ENCODE measurements around the gene TSPAN18.

GRCh38 chr11:44781655-44782054 lies 54.9 kb downstream of the TSPAN18 start:
- no peak for TF ChIP-seq CTCF (IDR thresholded peaks at IDR 0.05; ENCODE audit: insufficient read depth, low read depth, low read length)
- no peak for TF ChIP-seq EZH2 (IDR thresholded peaks at IDR 0.05; ENCODE audit: insufficient read depth, low read length)
